Liver (tissue), 9 donors: Measurements from ENCODE around the gene MGAT4A. TPM values are rescaled to one million over a fixed set of nuclear protein-coding genes. Genes with fewer than 3 reads are reported as not detected.

Source experiments
- DNase-seq: peaks from one replicate; pipeline ENCODE4 v3.0.0-alpha.2; 2017; ENCODE audit warnings: low spot score
- H3K27ac ChIP-seq, 2 donors: one replicate each; pipeline ENCODE4 v1.7.0; 2013; ENCODE audit warnings: inconsistent platforms in 2 of 2, low read length in 2 of 2, control low read depth in 1 of 2, low read depth in 1 of 2, mild to moderate bottlenecking in 1 of 2
- H3K27me3 ChIP-seq, 4 donors: one replicate each; pipeline versions ENCODE4 v1.6.1 to v1.7.0; 2013; ENCODE audit warnings: low read length in 3 of 4, inconsistent platforms in 1 of 4, mild to moderate bottlenecking in 1 of 4, moderate library complexity in 1 of 4; ENCODE audit not compliant: control insufficient read depth in 4 of 4, insufficient read depth in 4 of 4
- H3K36me3 ChIP-seq, 4 donors: one replicate each; pipeline versions ENCODE4 v1.6.1 to v1.7.0; 2013; ENCODE audit warnings: low read length in 3 of 4, mild to moderate bottlenecking in 3 of 4, low read depth in 1 of 4, moderate library complexity in 1 of 4; ENCODE audit not compliant: control insufficient read depth in 4 of 4, insufficient read depth in 3 of 4
- H3K4me1 ChIP-seq, 4 donors: one replicate each; pipeline versions ENCODE4 v1.6.1 to v1.7.0; 2013; ENCODE audit warnings: low read length in 3 of 4, mild to moderate bottlenecking in 3 of 4, moderate library complexity in 1 of 4; ENCODE audit not compliant: control insufficient read depth in 4 of 4, insufficient read depth in 4 of 4
- H3K4me3 ChIP-seq, 3 donors: one replicate each; pipeline versions ENCODE4 v1.6.1 to v1.7.0; 2013; ENCODE audit warnings: low read length in 3 of 3, control low read depth in 1 of 3, low read depth in 1 of 3, mild to moderate bottlenecking in 1 of 3
- H3K9ac ChIP-seq, 2 donors: one replicate each; pipeline ENCODE4 v1.7.0; 2013; ENCODE audit warnings: low read length in 2 of 2, mild to moderate bottlenecking in 2 of 2, moderate library complexity in 2 of 2, control low read depth in 1 of 2, low read depth in 1 of 2
- H3K9me3 ChIP-seq, 4 donors: one replicate each; pipeline versions ENCODE4 v1.6.1 to v1.7.0; 2013; ENCODE audit warnings: low read length in 3 of 4; ENCODE audit not compliant: control insufficient read depth in 4 of 4
- ATF3 ChIP-seq: IDR thresholded peaks from 2 replicates; pipeline ENCODE4 v1.6.1; 2016; ENCODE audit warnings: antibody characterized with exemption
- CTCF ChIP-seq: fragments of 150-350 bp; IDR thresholded peaks from 2 replicates; pipeline ENCODE4 v1.5.1; 2017; ENCODE audit warnings: improper control_type of control experiment, low read depth, low read length; ENCODE audit not compliant: missing input control
- EGR1 ChIP-seq, 2 donors: IDR thresholded peaks; 2 replicates each; pipeline ENCODE4 v1.6.1; 2016 to 2018; ENCODE audit warnings: antibody characterized with exemption in 2 of 2, low read depth in 2 of 2
- FOXA1 ChIP-seq: IDR thresholded peaks from 2 replicates; pipeline ENCODE4 v1.6.1; 2016; ENCODE audit warnings: antibody characterized with exemption
- FOXA2 ChIP-seq: IDR thresholded peaks from 2 replicates; pipeline ENCODE4 v1.6.1; 2016; ENCODE audit warnings: antibody characterized with exemption
- GABPA ChIP-seq, 2 donors: IDR thresholded peaks in 1 of 2; conservative IDR thresholded peaks in 1 of 2; 2 replicates each; pipeline ENCODE4 v1.6.1; 2016; ENCODE audit warnings: antibody characterized with exemption in 2 of 2, mild to moderate bottlenecking in 1 of 2, moderate library complexity in 1 of 2
- HNF4A ChIP-seq, 2 donors: conservative IDR thresholded peaks; 2 replicates each; pipeline ENCODE4 v1.6.1; 2016; ENCODE audit warnings: antibody characterized with exemption in 2 of 2, mild to moderate bottlenecking in 2 of 2
- HNF4G ChIP-seq: IDR thresholded peaks from 2 replicates; pipeline ENCODE4 v1.6.1; 2016; ENCODE audit warnings: antibody characterized with exemption
- JUND ChIP-seq, 2 donors: IDR thresholded peaks; 2 replicates each; pipeline ENCODE4 v1.6.1; 2016; ENCODE audit warnings: antibody characterized with exemption in 2 of 2
- MAX ChIP-seq: IDR thresholded peaks from 2 replicates; pipeline ENCODE4 v1.6.1; 2016; ENCODE audit warnings: antibody characterized with exemption
- NR2F2 ChIP-seq: IDR thresholded peaks from 2 replicates; pipeline ENCODE4 v1.6.1; 2016; ENCODE audit warnings: antibody characterized with exemption
- RAD21 ChIP-seq, 2 donors: IDR thresholded peaks; 2 replicates each; pipeline ENCODE4 v1.6.1; 2016; ENCODE audit warnings: antibody characterized with exemption in 2 of 2, mild to moderate bottlenecking in 2 of 2
- REST ChIP-seq: IDR thresholded peaks from 2 replicates; pipeline ENCODE4 v1.6.1; 2016; ENCODE audit warnings: antibody characterized with exemption, mild to moderate bottlenecking
- RXRA ChIP-seq, 2 donors: IDR thresholded peaks; 2 replicates each; pipeline ENCODE4 v1.6.1; 2017 to 2018; ENCODE audit warnings: antibody characterized with exemption in 2 of 2, mild to moderate bottlenecking in 1 of 2
- SP1 ChIP-seq: IDR thresholded peaks from 2 replicates; pipeline ENCODE4 v1.6.1; 2018; ENCODE audit warnings: antibody characterized with exemption, mild to moderate bottlenecking
- TAF1 ChIP-seq: conservative IDR thresholded peaks from 2 replicates; pipeline ENCODE4 v1.6.1; 2016; ENCODE audit warnings: antibody characterized with exemption, mild to moderate bottlenecking
- YY1 ChIP-seq: IDR thresholded peaks from 2 replicates; pipeline ENCODE4 v1.6.1; 2016; ENCODE audit warnings: antibody characterized with exemption, mild to moderate bottlenecking
- ZBTB33 ChIP-seq: IDR thresholded peaks from 2 replicates; pipeline ENCODE4 v1.6.1; 2016; ENCODE audit warnings: antibody characterized with exemption
- WGBS: extraction: QIAGEN DNeasy Blood & Tissue Kit; methylation state at CpG from one replicate; pipeline ENCODE4 v1.1.7; 2013; 5-methylcytosine and 5-hydroxymethylcytosine counted together
- polyA plus RNA-seq, 2 donors: library from polyadenylated mRNA; stranded (reverse) in 1 of 2; unstranded in 1 of 2; fragments of 200-250 nt in 1 of 2; fragments of >200 nt in 1 of 2; fragmentation: Nextera tagmentation in 1 of 2; extraction: Ambion mirVana in 1 of 2; gene quantifications; one replicate each; pipeline versions ENCODE4 v1.2.1 to v1.2.3, GENCODE V29; 2013 to 2015
- total RNA-seq, 2 donors: library from RNA; depleted of rRNA; stranded (reverse); fragments of >200 nt; gene quantifications; one replicate each; pipeline ENCODE4 v1.2.3, GENCODE V29; 2014
- donor health status: healthy.
- donor health status: healthy.
- donor health status: healthy.
- donor health status: healthy.
- donor health status: healthy.

MGAT4A gene
- total and polyA plus RNA-seq, 4 donors = 2.7 to 17.3 (median 5.4) TPM

GRCh38 chr2:98572676-98573075 is 158.3 kb downstream of the MGAT4A start:
- H3K4me1 ChIP-seq = no peaks in the 10 kb centered on the region
- H3K36me3 ChIP-seq = peaks cover 2 to 41% (median 12%) of the 10 kb centered on the region in 4 donors
- 94% methylated on average over 15 of the region's 15 CpGs for WGBS
- H3K4me3 ChIP-seq = no peak overlapping the region
- no peak overlapping the region for H3K27ac ChIP-seq
- no peaks in the 10 kb centered on the region for H3K27me3 ChIP-seq
- no peak overlapping the region for H3K9ac ChIP-seq
- H3K9me3 ChIP-seq = no peaks in the 10 kb centered on the region
- TF ChIP-seq RAD21 (IDR thresholded peaks at IDR 0.05) (no peak), ATF3 (no peak), MAX (no peak), TAF1 (no peak), RXRA (IDR thresholded peaks at IDR 0.05) (no peak), REST (no peak), ZBTB33 (no peak), HNF4G (no peak), SP1 (no peak), JUND (IDR thresholded peaks at IDR 0.05) (no peak), FOXA1 (no peak), HNF4A (conservative IDR thresholded peaks at IDR 0.05) (no peak), YY1 (no peak), FOXA2 (no peak), CTCF (no peak)
- DNase-seq = no peak

GRCh38 chr2:98572211-98572610 is 158.7 kb downstream of the MGAT4A start:
- 94% methylated on average over 5 of the region's 5 CpGs for WGBS
- Histone ChIP-seq H3K27me3 (no peaks in the 10 kb centered on the region), H3K9me3 (no peaks in the 10 kb centered on the region), H3K4me3 (no peak overlapping the region), H3K27ac (no peak overlapping the region), H3K9ac (no peak overlapping the region), H3K36me3 (peaks cover 2 to 37% (median 9%) of the 10 kb centered on the region in 4 donors), H3K4me1 (no peaks in the 10 kb centered on the region)
- DNase-seq = no peak
- no peak for TF ChIP-seq ATF3
- TF ChIP-seq HNF4G = no peak
- no peak for TF ChIP-seq FOXA1
- TF ChIP-seq SP1 = no peak
- no peak for TF ChIP-seq RAD21 (IDR thresholded peaks at IDR 0.05)
- no peak for TF ChIP-seq TAF1
- no peak for TF ChIP-seq EGR1 (IDR thresholded peaks at IDR 0.05; ENCODE audit: low read depth in 2 of 2)
- TF ChIP-seq GABPA (IDR thresholded peaks at IDR 0.05 in 1 of 2, conservative IDR thresholded peaks at IDR 0.05 in 1 of 2) = no peak
- TF ChIP-seq YY1 = no peak
- no peak for TF ChIP-seq JUND (IDR thresholded peaks at IDR 0.05)
- TF ChIP-seq CTCF = no peak
- TF ChIP-seq NR2F2 = no peak
- no peak for TF ChIP-seq FOXA2
- TF ChIP-seq RXRA (IDR thresholded peaks at IDR 0.05) = no peak
- no peak for TF ChIP-seq MAX
